Activated CD4-positive, CD25-positive, alpha-beta regulatory T cell treated with anti-CD3 and anti-CD28 coated beads, Interleukin-2, amount 50 U/mL, for 72 hours (primary cell): Measurements from ENCODE around the gene NUP214.
"Not testable (repeated sequence)": the region's sequence is repeated elsewhere in the genome, so short reads cannot be mapped to it uniquely, and the experiment has no call there.

Source experiments
- DNase-seq: peaks from one replicate; pipeline ENCODE4 v3.0.0; 2021

The NUP214 gene

GRCh38 chr9:131203431-131204218 lies 78.2 kb downstream of the NUP214 start:
- DNase-seq: no peak

GRCh38 chr9:131204285-131204684 lies 78.9 kb downstream of the NUP214 start:
- DNase-seq: no peak

DNA sequence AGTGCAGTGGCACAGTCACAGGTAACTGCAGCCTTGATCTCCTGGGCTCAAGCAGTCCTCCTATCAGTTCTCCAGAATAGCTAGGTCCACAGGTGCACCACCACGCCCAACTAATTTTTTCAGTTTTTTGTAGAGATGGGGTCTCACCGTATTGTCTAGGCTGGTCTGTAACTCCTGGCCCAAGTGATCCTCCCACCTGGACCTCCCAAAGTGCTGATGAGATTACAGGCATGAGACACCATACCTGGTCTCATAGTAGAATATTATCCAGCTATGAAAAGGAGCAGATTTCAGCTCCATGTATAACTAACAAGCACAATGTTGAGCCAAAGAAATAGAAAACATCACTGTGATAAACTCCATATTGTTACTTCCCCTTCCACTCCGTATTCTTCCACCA lies 81.1 kb downstream of the NUP214 start:
- DNase-seq: no peak

GRCh38 chr9:131211920-131212319 lies 86.5 kb downstream of the NUP214 start:
- not testable (repeated sequence) for DNase-seq

DNA sequence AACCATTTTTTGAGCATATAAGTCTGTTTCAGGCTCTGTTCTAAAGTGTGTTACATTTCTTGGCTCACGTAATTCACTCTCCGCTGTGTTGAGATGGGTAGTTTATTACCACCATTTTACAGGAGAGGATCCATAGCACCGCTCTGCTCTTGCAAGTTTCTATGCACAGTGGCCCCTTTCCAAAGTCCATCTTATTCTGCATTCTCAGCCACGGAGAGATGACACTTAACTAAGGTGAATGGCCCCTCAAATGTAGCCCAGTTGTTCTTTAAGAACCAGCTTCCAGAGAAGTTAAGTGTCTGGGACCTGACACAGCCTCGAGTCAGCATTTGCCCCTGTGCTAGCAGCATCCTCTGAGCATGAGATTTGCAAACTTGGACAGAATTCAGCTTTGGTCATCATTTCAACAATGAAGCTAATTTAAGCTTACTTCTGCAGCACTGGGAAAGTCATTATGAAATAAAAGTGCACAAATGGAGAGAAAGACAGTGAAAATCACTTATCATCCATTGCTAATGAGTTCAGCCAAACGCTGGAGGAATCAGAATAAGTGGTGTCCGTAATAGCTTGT lies 89.0 kb downstream of the NUP214 start:
- DNase-seq: no peak

GRCh38 chr9:131214876-131215275 lies 89.5 kb downstream of the NUP214 start:
- no peak for DNase-seq

DNA sequence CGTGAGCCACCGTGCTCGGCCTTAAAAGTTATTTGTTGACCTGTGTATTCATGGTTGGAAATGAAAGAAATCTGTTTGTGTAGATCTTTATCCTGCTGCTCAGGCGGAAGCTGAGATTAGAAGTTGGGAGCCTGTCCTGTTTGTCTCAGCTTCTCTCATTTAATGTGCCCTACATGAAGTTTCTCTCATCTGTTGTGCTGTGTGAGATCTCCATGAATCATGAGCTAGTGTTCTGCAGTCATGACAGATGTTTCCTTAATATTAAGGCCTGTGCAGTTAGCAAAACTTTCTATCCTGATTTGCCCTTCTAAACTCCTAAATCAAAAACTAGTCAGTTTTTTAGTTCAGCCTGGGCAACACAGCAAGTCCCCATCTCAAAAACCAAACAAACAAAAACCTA lies 91.4 kb downstream of the NUP214 start:
- no peak for DNase-seq

GRCh38 chr9:131217331-131218031 lies 92.1 kb downstream of the NUP214 start:
- DNase-seq: no peak

- DNase-seq: no peak
These were observed 93.0 kb downstream of the NUP214 start for GRCh38 chr9:131218370-131218769.

- no peak for DNase-seq
These were observed 95.1 kb downstream of the NUP214 start for GRCh38 chr9:131220485-131220884.

DNA sequence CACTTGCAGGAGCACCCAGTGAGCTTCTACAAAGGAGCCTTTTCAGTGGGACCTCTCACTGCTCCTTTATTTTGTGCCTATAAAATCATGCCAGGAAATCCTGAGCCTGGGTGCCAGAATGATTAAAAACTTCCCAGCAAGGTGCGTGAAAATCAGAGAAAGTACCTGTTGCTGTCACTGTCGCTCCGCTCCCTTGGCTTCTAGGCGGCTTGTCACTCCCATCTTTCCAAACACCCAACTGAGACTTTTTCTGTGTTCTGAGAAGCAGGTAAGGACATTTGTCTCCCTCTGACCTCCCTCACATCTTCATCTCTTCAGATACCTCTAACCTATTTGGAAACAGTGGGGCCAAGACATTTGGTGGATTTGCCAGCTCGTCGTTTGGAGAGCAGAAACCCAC lies 97.1 kb downstream of the NUP214 start:
- no peak for DNase-seq

GRCh38 chr9:131226226-131226625 lies 100.8 kb downstream of the NUP214 start:
- no peak for DNase-seq

DNA sequence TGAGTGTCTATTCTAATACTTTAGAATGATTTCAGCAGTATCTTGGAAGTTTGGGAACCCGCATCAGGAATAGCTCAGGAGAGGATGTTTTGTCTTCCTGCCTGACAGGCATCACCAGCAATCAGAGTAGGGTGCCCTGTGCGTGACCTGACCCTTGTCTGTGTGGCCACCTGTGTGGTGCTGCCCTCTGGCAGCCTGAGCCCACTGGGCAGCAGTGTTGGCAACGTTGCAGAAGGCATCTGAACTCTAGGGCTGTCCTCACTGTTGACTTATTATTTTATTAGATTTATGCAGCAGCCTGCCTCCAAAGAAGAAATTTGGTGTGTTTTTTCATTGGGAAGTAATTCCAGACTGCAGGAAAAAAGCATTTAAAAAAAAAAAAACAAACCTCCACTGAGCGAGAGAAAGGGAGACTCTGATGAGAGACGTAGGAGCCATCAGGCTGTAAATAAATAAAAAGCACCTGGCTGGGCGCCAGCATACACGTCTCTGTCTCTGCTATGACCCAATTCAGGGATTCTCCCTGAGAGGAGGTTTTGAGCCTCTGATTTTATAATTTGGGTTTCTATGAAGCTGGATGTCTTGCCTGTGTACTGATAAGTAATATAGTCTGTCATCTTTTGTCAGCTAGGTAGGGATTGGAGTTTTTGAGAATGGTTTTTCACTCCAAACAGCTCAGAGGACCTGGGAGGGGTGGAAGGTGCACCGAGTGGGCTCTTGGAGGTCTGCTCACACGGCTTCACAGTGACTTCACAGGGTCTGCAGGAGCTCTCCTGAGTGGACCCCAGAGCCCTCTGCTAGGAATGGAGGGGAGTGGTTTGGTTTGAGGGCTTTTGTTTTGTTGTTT lies 101.9 kb downstream of the NUP214 start:
- no peak for DNase-seq

- no peak for DNase-seq
These were observed 102.6 kb downstream of the NUP214 start for GRCh38 chr9:131227959-131228460.

DNA sequence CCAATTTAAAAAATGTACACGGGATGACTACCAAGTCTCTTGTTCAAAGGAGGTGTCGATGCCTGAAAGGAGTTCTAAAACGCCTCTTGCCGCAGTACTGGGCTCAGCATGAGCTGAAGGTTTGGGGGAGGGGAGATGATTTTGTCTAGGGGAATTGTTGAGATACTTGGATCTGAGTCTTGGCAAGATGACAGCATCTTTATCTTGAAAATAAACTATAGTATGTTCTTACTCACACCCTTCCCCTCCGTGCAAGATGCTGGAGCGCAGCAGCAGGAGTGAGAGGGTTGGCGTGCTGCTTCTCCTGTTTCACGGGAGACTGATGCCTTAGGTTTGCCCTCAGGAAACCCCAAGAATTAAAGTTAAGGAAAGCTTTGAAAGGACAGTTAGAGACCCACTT lies 103.6 kb downstream of the NUP214 start:
- no peak for DNase-seq

DNA sequence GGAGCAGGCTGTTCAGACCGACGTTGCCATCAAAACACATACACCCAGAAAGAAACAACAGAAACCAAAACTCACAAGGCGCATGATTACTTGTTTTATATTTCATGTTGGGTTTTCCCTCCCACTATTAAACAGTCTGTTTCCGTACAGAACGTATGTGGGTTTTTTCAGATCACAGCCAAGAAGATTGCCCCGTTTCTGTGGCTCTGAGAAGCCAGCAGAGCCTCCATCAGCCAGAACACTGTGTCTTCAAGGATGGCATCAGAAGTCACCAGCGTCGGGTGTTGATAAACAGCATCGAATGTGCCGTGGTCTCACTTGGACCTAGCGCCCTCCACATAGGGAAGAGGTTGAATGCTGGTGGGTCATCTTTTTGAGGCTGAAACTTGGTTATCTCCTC lies 108.2 kb downstream of the NUP214 start:
- DNase-seq: no peak

GRCh38 chr9:131233995-131234394 lies 108.6 kb downstream of the NUP214 start:
- DNase-seq: no peak

GRCh38 chr9:131234799-131235479 lies 109.6 kb downstream of the NUP214 start:
- no peak for DNase-seq

- no peak for DNase-seq
These were observed 110.1 kb downstream of the NUP214 start for GRCh38 chr9:131235480-131235851.

DNA sequence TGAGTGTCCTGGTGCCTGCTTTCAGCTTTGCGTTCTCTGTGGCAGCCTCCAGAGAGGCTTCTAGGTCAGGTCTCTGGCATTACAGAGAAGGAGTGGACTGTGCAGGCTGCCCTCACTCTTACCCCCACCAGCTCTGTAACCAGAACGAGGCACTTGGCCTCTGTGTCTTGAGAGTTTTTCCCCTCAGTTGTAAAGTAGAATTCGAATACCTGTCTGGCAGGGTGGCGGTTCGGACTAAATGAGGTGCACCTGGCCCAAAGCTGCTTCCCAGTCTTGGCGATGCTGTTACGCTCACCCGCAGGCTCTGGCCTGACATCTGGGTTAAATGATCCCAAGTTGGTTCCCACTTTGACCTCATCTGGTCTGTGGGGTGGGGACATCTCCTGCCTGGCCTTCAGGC lies 110.8 kb downstream of the NUP214 start:
- no peak for DNase-seq

- DNase-seq: no peak
These were observed 111.4 kb downstream of the NUP214 start for GRCh38 chr9:131236761-131237160.

DNA sequence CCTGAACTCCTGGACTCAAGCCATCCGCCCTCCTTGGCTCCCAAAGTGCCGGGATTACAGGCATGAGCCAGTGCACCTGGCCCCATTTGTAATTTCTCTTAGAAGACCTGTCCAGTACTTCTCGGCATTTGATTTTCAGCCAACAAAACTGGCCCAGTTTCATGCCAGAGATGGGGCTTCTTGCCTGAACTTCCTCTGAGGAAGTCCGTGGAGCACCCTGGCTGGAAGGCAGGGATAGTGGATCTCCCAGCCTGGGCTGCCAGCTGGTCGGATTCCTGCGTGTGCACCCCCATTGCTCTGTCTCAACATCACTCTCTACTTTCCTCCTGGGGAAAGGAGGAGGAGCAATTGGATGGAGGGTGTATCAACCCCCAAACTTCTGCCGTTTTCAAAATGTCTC lies 111.9 kb downstream of the NUP214 start:
- no peak for DNase-seq
